Colonic mucosa (tissue), 4 donors: ENCODE results near the gene CDIP1. TPM values are rescaled to one million over a fixed set of nuclear protein-coding genes. Genes with fewer than 3 reads are reported as not detected.

Experiments
- DNase-seq: peaks from one replicate; pipeline ENCODE4 v3.0.0-alpha.2; 2020
- H3K27ac ChIP-seq: fragments of 200-600 bp; one replicate; pipeline ENCODE4 v1.8.0; 2021
- H3K27me3 ChIP-seq: fragments of 200-600 bp; one replicate; pipeline ENCODE4 v1.8.0; 2021
- H3K36me3 ChIP-seq: fragments of 200-600 bp; one replicate; pipeline ENCODE4 v1.8.0; 2021
- H3K4me1 ChIP-seq: fragments of 200-600 bp; one replicate; pipeline ENCODE4 v1.8.0; 2021; ENCODE audit warnings: mild to moderate bottlenecking
- H3K4me3 ChIP-seq: fragments of 200-600 bp; one replicate; pipeline ENCODE4 v1.8.0; 2021
- H3K9ac ChIP-seq, 2 donors: one replicate each; pipeline ENCODE4 v1.7.0; 2013; ENCODE audit warnings: control low read depth in 2 of 2, low read depth in 2 of 2, low read length in 2 of 2
- H3K9me3 ChIP-seq: fragments of 200-600 bp; one replicate; pipeline ENCODE4 v1.8.0; 2021
- intact Hi-C: fragments of 100-400 bp; cut with DNase I; formaldehyde crosslinking; loops from one replicate; pipeline ENCODE4 v1.14.1; 2022
- total RNA-seq, 2 donors: library from RNA; stranded (reverse); fragmentation: NEBNext Ultra II Directional in 1 of 2; extraction: Animal tissue kit (Norgen Biotek cat#: 25700) in 1 of 2; gene quantifications; one replicate each; pipeline ENCODE4 v1.2.1, GENCODE V29; 2021
- TF ChIP-seq, protein P1 (sequence below): fragments of 200-600 bp; IDR thresholded peaks from one replicate; pipeline ENCODE4 v1.8.0; 2022; ENCODE audit warnings: antibody characterized with exemption, mild to moderate bottlenecking
- donor health status: healthy.
- donor health status: DM: no; HTN: no; CAD: no.
- donor health status: DM: no; HTN: no; CAD: no.

CDIP1 gene
- total RNA-seq, 2 donors from 2014 or later = 13.1 to 18.4 TPM

DNA sequence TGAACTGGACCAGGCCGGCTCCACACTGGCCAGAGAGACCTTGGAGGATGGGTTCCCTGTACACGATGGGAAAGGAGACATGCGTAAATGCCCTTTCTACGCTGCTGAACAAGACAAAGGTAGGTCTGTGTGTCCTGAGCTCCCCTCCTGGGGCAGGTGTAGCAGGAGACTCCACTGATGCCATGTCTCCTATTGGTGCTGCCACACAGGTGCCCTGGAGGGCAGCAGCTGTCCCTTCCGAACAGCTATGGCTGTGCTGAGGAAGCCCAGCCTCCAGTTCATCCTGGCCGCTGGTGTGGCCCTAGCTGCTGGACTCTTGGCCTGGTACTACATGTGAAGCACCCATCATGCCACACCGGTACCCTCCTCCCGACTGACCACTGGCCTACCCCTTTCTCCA is 29.2 kb downstream of the CDIP1 start:
- H3K4me3 ChIP-seq = no peak overlapping the region
- TF ChIP-seq, protein P1, sequence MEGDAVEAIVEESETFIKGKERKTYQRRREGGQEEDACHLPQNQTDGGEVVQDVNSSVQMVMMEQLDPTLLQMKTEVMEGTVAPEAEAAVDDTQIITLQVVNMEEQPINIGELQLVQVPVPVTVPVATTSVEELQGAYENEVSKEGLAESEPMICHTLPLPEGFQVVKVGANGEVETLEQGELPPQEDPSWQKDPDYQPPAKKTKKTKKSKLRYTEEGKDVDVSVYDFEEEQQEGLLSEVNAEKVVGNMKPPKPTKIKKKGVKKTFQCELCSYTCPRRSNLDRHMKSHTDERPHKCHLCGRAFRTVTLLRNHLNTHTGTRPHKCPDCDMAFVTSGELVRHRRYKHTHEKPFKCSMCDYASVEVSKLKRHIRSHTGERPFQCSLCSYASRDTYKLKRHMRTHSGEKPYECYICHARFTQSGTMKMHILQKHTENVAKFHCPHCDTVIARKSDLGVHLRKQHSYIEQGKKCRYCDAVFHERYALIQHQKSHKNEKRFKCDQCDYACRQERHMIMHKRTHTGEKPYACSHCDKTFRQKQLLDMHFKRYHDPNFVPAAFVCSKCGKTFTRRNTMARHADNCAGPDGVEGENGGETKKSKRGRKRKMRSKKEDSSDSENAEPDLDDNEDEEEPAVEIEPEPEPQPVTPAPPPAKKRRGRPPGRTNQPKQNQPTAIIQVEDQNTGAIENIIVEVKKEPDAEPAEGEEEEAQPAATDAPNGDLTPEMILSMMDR = no peak
- peaks cover 6% of the 10 kb centered on the region for H3K36me3 ChIP-seq
- no peaks in the 10 kb centered on the region for H3K9me3 ChIP-seq
- peaks cover 8% of the 10 kb centered on the region for H3K4me1 ChIP-seq
- H3K27me3 ChIP-seq = no peaks in the 10 kb centered on the region
- H3K27ac ChIP-seq = no peak overlapping the region
- intact Hi-C loops = no loop called here
- H3K9ac ChIP-seq = no peak overlapping the region
- DNase-seq = no peak

- peaks cover 8% of the 10 kb centered on the region for H3K4me1 ChIP-seq
- H3K4me3 ChIP-seq = no peak overlapping the region
- H3K27me3 ChIP-seq = no peaks in the 10 kb centered on the region
- intact Hi-C loops = no loop called here
- no peaks in the 10 kb centered on the region for H3K9me3 ChIP-seq
- no peak overlapping the region for H3K9ac ChIP-seq
- TF ChIP-seq, protein P1 = no peak
- no peak overlapping the region for H3K27ac ChIP-seq
- peaks cover 6% of the 10 kb centered on the region for H3K36me3 ChIP-seq
- no peak for DNase-seq
Measured at GRCh38 chr16:4508806-4509205, 29.8 kb downstream of the CDIP1 start.

GRCh38 chr16:4507588-4508345 is 30.8 kb downstream of the CDIP1 start:
- intact Hi-C loops = loop anchor here (2.0 kb wide), 1 partner anchor 41 kb away; no protein-coding TSS in a partner anchor
- peaks cover 6% of the 10 kb centered on the region for H3K36me3 ChIP-seq

GRCh38 chr16:4506450-4506849 is 32.1 kb downstream of the CDIP1 start:
- TF ChIP-seq, protein P1 = peak; percentile 73
- intact Hi-C loops = loop anchor here (2.0 kb wide), 1 partner anchor 42 kb away; no protein-coding TSS in a partner anchor

More at GRCh38 chr16:4507588-4508345, 30.8 kb downstream of the CDIP1 start:
- TF ChIP-seq, protein P1 = no peak
- Histone ChIP-seq H3K27ac (no peak overlapping the region), H3K4me1 (peaks cover 8% of the 10 kb centered on the region), H3K4me3 (no peak overlapping the region), H3K27me3 (no peaks in the 10 kb centered on the region), H3K9me3 (no peaks in the 10 kb centered on the region), H3K9ac (no peak overlapping the region)
- DNase-seq = no peak

DNA sequence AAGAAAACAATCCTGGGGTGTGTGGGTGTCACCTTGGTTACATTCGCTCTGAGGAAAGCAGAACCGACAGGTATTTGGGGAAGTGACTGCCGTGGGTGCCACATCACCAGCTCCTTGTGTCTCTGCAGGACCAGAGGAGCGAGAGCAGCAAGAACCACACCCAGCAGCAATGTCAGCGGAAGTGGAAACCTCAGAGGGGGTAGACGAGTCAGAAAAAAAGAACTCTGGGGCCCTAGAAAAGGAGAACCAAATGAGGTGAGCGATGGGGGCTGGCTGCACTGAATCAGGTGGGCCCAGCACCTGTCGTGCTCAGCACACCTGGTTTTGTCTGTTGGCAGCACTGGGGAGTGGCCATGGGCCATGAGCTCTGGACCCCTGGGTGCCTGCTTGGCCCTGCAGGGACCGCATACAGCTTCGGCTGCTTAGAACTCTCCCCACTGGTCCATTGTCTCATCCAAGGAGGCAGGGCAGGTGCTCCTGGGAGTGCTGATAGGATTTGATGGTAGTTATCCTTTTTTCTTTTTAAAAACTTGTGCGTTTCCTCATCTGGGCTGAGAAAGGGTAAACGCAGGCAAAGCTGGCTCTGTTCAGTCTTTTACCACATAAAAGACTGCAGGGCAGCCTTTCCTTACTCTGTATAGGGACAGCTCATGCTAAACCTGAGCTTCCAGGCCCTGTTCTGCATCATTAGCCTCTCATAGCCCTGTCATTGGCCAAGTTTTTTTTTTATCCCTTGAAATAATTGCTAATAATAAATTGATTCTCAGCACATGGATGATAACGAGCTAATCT is 33.0 kb downstream of the CDIP1 start:
- TF ChIP-seq, protein P1 = no peak
- no peaks in the 10 kb centered on the region for H3K9me3 ChIP-seq
- no peak overlapping the region for H3K9ac ChIP-seq
- H3K36me3 ChIP-seq = peaks cover 6% of the 10 kb centered on the region
- intact Hi-C loops = loop anchor here (2.0 kb wide), 1 partner anchor 43 kb away; no protein-coding TSS in a partner anchor
- H3K27ac ChIP-seq = peak overlapping the region; percentile 7
- no peak for DNase-seq
- no peak overlapping the region for H3K4me3 ChIP-seq
- peaks cover 3% of the 10 kb centered on the region for H3K4me1 ChIP-seq
- H3K27me3 ChIP-seq = no peaks in the 10 kb centered on the region

More at GRCh38 chr16:4506450-4506849, 32.1 kb downstream of the CDIP1 start:
- H3K9ac ChIP-seq = no peak overlapping the region
- peaks cover 5% of the 10 kb centered on the region for H3K4me1 ChIP-seq
- H3K36me3 ChIP-seq = peaks cover 6% of the 10 kb centered on the region
- no peak overlapping the region for H3K27ac ChIP-seq
- no peaks in the 10 kb centered on the region for H3K27me3 ChIP-seq
- H3K4me3 ChIP-seq = no peak overlapping the region
- no peaks in the 10 kb centered on the region for H3K9me3 ChIP-seq
- DNase-seq = peak; percentile 66
